Inflammatory macrophage (primary cell): ENCODE data around the gene VSTM4.

Experiments
- DNase-seq, 2 donors: peaks; one replicate each; pipeline ENCODE4 v3.0.0-alpha.2; 2020 to 2022
- total RNA-seq, 18 experiments: gene quantifications; one replicate each; lab custom pipeline; 2026; ENCODE audit warnings: mixed read lengths in 6 of 18, inconsistent platforms in 2 of 18; lab: John Stamatoyannopoulos, UW

Gene VSTM4
- 0 to 0.13 (median 0.06) reads per million in 18 experiments for total RNA-seq

GRCh38 chr10:49115015-49115795, at the start of gene VSTM4:
VSTM4 (minus strand) TSS chr10:49115522; CDS start chr10:49115485, 37 bp downstream.
- DNase-seq: peak in 1 of 2 donors; percentile 10

- peak; percentile 40 to 67 for DNase-seq
Measured at GRCh38 chr10:49164559-49165188, 49.4 kb upstream of the VSTM4 start.

GRCh38 chr10:49163741-49164140, 48.4 kb upstream of the VSTM4 start:
- DNase-seq: peak; percentile 74 to 91

GRCh38 chr10:49162761-49163310, 47.5 kb upstream of the VSTM4 start:
- DNase-seq: no peak

GRCh38 chr10:49162063-49162462, 46.7 kb upstream of the VSTM4 start:
- DNase-seq: no peak

GRCh38 chr10:49161411-49161997, 46.2 kb upstream of the VSTM4 start:
- peak; percentile 56 to 74 for DNase-seq

GRCh38 chr10:49160814-49161213, 45.5 kb upstream of the VSTM4 start:
- no peak for DNase-seq

- no peak for DNase-seq
Measured at GRCh38 chr10:49160110-49160509, 44.8 kb upstream of the VSTM4 start.

- no peak for DNase-seq
Measured at GRCh38 chr10:49158915-49159314, 43.6 kb upstream of the VSTM4 start.

GRCh38 chr10:49158404-49158803, 43.1 kb upstream of the VSTM4 start:
- no peak for DNase-seq

GRCh38 chr10:49157229-49157628, 41.9 kb upstream of the VSTM4 start:
- DNase-seq: no peak

GRCh38 chr10:49154641-49155040, 39.3 kb upstream of the VSTM4 start:
- DNase-seq: no peak

- DNase-seq: no peak
Measured at GRCh38 chr10:49153971-49154370, 38.6 kb upstream of the VSTM4 start.

- DNase-seq: no peak
Measured at GRCh38 chr10:49153115-49153514, 37.8 kb upstream of the VSTM4 start.

GRCh38 chr10:49152663-49153062, 37.3 kb upstream of the VSTM4 start:
- no peak for DNase-seq

- no peak for DNase-seq
Measured at GRCh38 chr10:49152037-49152436, 36.7 kb upstream of the VSTM4 start.

GRCh38 chr10:49151481-49151880, 36.2 kb upstream of the VSTM4 start:
- no peak for DNase-seq

GRCh38 chr10:49151025-49151445, 35.7 kb upstream of the VSTM4 start:
- no peak for DNase-seq

GRCh38 chr10:49150426-49150825, 35.1 kb upstream of the VSTM4 start:
- no peak for DNase-seq

GRCh38 chr10:49149881-49150280, 34.6 kb upstream of the VSTM4 start:
- DNase-seq: no peak

- no peak for DNase-seq
Measured at GRCh38 chr10:49144058-49144720, 28.9 kb upstream of the VSTM4 start.

GRCh38 chr10:49143249-49143648, 27.9 kb upstream of the VSTM4 start:
- DNase-seq: no peak
